ENCODE measurements around the gene NUP35.

GRCh38 chr2:183192343-183192742 lies 68.1 kb downstream of the NUP35 start:
- TF ChIP-seq POLR2A (IDR thresholded peaks at IDR 0.05; ENCODE audit: low read length) (no peak), GATA1 (IDR thresholded peaks at IDR 0.05; ENCODE audit: low read depth, low read length) (no peak)
